K562 (cell line): ENCODE results near the gene LRFN4. TPM values are rescaled to one million over a fixed set of nuclear protein-coding genes. Genes with fewer than 3 reads are reported as not detected.

ENCODE experiments used
- ATAC-seq: fragments of 200-7000 bp; cut with Tn5 transposase; 3 replicates; pipeline ENCODE4 v1.9.1; 2020; ENCODE audit warnings: moderate library complexity
- BruUV-seq: library from RNA; stranded (reverse); fragments of 400-500 nt; replicated peaks from 2 replicates; lab custom pipeline; 2021; lab: Mats Ljungman, UMichigan
- CTCF ChIA-PET: fragments of 300-600 bp; formaldehyde crosslinking; extraction: SDS; loops from one replicate; lab custom pipeline; 2021; ENCODE audit warnings: low intra/inter-chr PET ratio; lab: Yijun Ruan, JAX
- POLR2A ChIA-PET: fragments of 300-600, 350-650 bp; sonication (Branson Sonifier 250); formaldehyde crosslinking; extraction: SDS; loops from one replicate; lab custom pipeline; 2021; ENCODE audit warnings: antibody characterized with exemption, inconsistent platforms; lab: Yijun Ruan, JAX
- DNase-seq, 4 experiments: peaks; one replicate each; pipeline versions ENCODE4 v3.0.0 to v3.0.0-alpha.2; 2011 to 2018; ENCODE audit warnings: low spot score in 3 of 4, mixed read lengths in 3 of 4; ENCODE audit errors: extremely low read depth in 1 of 4
- FAIRE-seq: peaks from 2 replicates; lab custom pipeline; 2011; peaks lifted over from hg19 to GRCh38; lab: Jason Lieb, UNC
- H2AFZ ChIP-seq: 2 replicates; pipeline ENCODE4 v1.6.0; 2011; ENCODE audit warnings: low read depth, low read length, control low read depth, inconsistent platforms
- H3K27ac ChIP-seq: fragments of 200-600 bp; 3 replicates; pipeline ENCODE4 v1.8.0; 2011; ENCODE audit warnings: low read depth, mild to moderate bottlenecking, control low read depth, inconsistent platforms, low read length, moderate library complexity, mixed read lengths; ENCODE audit errors: extremely low read depth
- H3K27me3 ChIP-seq, 2 experiments: fragments of 300-600 bp in 1 of 2; 2 replicates in 1 of 2; 3 replicates in 1 of 2; pipeline versions ENCODE4 v1.6.0 to v1.8.0; 2011; ENCODE audit warnings: inconsistent platforms in 2 of 2, low read length in 2 of 2, mild to moderate bottlenecking in 1 of 2, mixed read lengths in 1 of 2, moderate library complexity in 1 of 2; ENCODE audit not compliant: control insufficient read depth in 2 of 2, insufficient read depth in 2 of 2
- H3K36me3 ChIP-seq: fragments of 300-600 bp; 3 replicates; pipeline ENCODE4 v1.8.0; 2011; ENCODE audit warnings: mild to moderate bottlenecking, low read length, inconsistent platforms; ENCODE audit not compliant: control insufficient read depth, insufficient read depth
- H3K4me1 ChIP-seq, 2 experiments: fragments of 200-600 bp in 1 of 2; replicated peaks in 1 of 2; 2 replicates in 1 of 2; 3 replicates in 1 of 2; pipeline versions ENCODE4 v1.5.1 to v1.8.0; 2011; ENCODE audit warnings: inconsistent platforms in 2 of 2, low read length in 2 of 2, mild to moderate bottlenecking in 1 of 2, mixed read lengths in 1 of 2, moderate library complexity in 1 of 2; ENCODE audit not compliant: control insufficient read depth in 2 of 2, insufficient read depth in 2 of 2
- H3K4me2 ChIP-seq: 2 replicates; pipeline ENCODE4 v1.6.1; 2011; ENCODE audit warnings: low read length, control low read depth, inconsistent platforms, mixed read lengths; ENCODE audit not compliant: insufficient read depth
- H3K4me3 ChIP-seq: fragments of 200-600 bp; sonication (generic), shearing (Covaris generic); 2 replicates; pipeline ENCODE4 v1.5.1; 2016; ENCODE audit warnings: control low read depth, inconsistent platforms
- H3K79me2 ChIP-seq: fragments of 200-600 bp; 3 replicates; pipeline ENCODE4 v1.8.0; 2011; ENCODE audit warnings: low read length, inconsistent platforms; ENCODE audit not compliant: control insufficient read depth, insufficient read depth
- H3K9ac ChIP-seq, 2 experiments: 2 replicates each; pipeline versions ENCODE4 v1.6.0 to v1.6.1; 2011; ENCODE audit warnings: low read depth in 2 of 2, low read length in 2 of 2, control low read depth in 1 of 2, inconsistent platforms in 1 of 2, mild to moderate bottlenecking in 1 of 2, mixed read lengths in 1 of 2; ENCODE audit not compliant: insufficient read depth in 1 of 2
- H3K9me1 ChIP-seq: one replicate; pipeline ENCODE4 v1.6.0; 2011; ENCODE audit warnings: inconsistent platforms, mild to moderate bottlenecking, low read length, moderate library complexity; ENCODE audit not compliant: control insufficient read depth, insufficient read depth
- H3K9me3 ChIP-seq: replicated peaks from 2 replicates; pipeline ENCODE4 v1.5.1; 2011; ENCODE audit warnings: low read depth, low read length, inconsistent platforms; ENCODE audit not compliant: control insufficient read depth, insufficient read depth
- H4K20me1 ChIP-seq: replicated peaks from 2 replicates; pipeline ENCODE4 v1.6.1; 2011; ENCODE audit warnings: low read length, inconsistent platforms, mixed read lengths; ENCODE audit not compliant: control insufficient read depth, insufficient read depth
- CREM ChIP-seq: IDR thresholded peaks from 2 replicates; pipeline ENCODE4 v1.6.1; 2014; ENCODE audit warnings: antibody characterized with exemption, low read depth
- LEF1 ChIP-seq: fragments of 450-650 bp; IDR thresholded peaks from 2 replicates; pipeline ENCODE4 v1.6.1; 2016; ENCODE audit warnings: mild to moderate bottlenecking
- POLR2G ChIP-seq: fragments of 200-400 bp; formaldehyde crosslinking; IDR thresholded peaks from 2 replicates; pipeline ENCODE4 v1.6.1; 2017; ENCODE audit warnings: low read depth, mild to moderate bottlenecking, antibody characterized with exemption, low read length, moderate library complexity
- RBFOX2 ChIP-seq: fragments of 200-400 bp; formaldehyde crosslinking; IDR thresholded peaks from 2 replicates; pipeline ENCODE4 v1.6.1; 2017; ENCODE audit warnings: low read depth, mild to moderate bottlenecking, low read length, moderate library complexity
- RHOXF2B ChIP-seq: fragments of 250-450 bp; sonication (Bioruptor Pico); conservative IDR thresholded peaks from 2 replicates; pipeline ENCODE4 v1.5.1; 2021
- SNAPC5 ChIP-seq: fragments of 250-450 bp; sonication (Bioruptor Pico); IDR thresholded peaks from 2 replicates; pipeline ENCODE4 v1.8.0; 2021; ENCODE audit warnings: moderate library complexity, mild to moderate bottlenecking, inconsistent platforms
- TBL1XR1 ChIP-seq, 2 experiments: IDR thresholded peaks; 2 replicates each; pipeline ENCODE4 v1.6.1; 2012; ENCODE audit warnings: improper control_type of control experiment in 2 of 2, low read length in 2 of 2, mild to moderate bottlenecking in 1 of 2
- TGIF2 ChIP-seq: sonication (generic); formaldehyde crosslinking; IDR thresholded peaks from 2 replicates; pipeline ENCODE4 v1.8.1; 2022; ENCODE audit warnings: mild to moderate bottlenecking, missing genetic modification reagents, moderate library complexity
- YBX1 ChIP-seq: fragments of 450-650 bp; IDR thresholded peaks from 2 replicates; pipeline ENCODE4 v1.7.1; 2016; ENCODE audit warnings: mild to moderate bottlenecking
- ZC3H11A ChIP-seq: IDR thresholded peaks from 2 replicates; pipeline ENCODE4 v1.6.1; 2012; ENCODE audit warnings: low read depth, low read length, improper control_type of control experiment
- ZNF274 ChIP-seq: IDR thresholded peaks from 2 replicates; pipeline ENCODE4 v1.6.1; 2011; ENCODE audit warnings: low read depth, mild to moderate bottlenecking, low read length, moderate library complexity, borderline replicate concordance
- ZNF449 ChIP-seq: fragments of 250-450 bp; sonication (Bioruptor Pico); IDR thresholded peaks from 2 replicates; pipeline ENCODE4 v1.8.0; 2022; ENCODE audit warnings: moderate library complexity, mild to moderate bottlenecking, inconsistent platforms
- whole genome bisulfite sequencing: fragments of 100-300 bp; shearing (Covaris generic); methylation state at CpG from one replicate; pipeline ENCODE4 v1.1.6; 2016; ENCODE audit warnings: low coverage, mixed read lengths; ENCODE audit not compliant: insufficient coverage; ENCODE audit errors: missing lambda C conversion rate; 5-methylcytosine and 5-hydroxymethylcytosine counted together
- in situ Hi-C: fragments of 300-500 bp; cut with MboI; formaldehyde crosslinking; loops from 4 replicates; pipeline ENCODE4 v1.15.0; 2018; ENCODE audit warnings: inconsistent platforms, mixed read lengths
- intact Hi-C: fragments of 100-400 bp; cut with micrococcal nuclease; formaldehyde crosslinking; loops from 2 replicates; pipeline ENCODE4 v1.14.2; 2022
- polyA plus RNA-seq, 8 experiments: library from polyadenylated mRNA; depleted of rRNA in 4 of 8; stranded (reverse) in 5 of 8; unstranded in 3 of 8; fragments of >200 nt; fragmentation: Nextera tagmentation in 2 of 8; fragmentation: Illumina TruSeq in 1 of 8; extraction: Ambion mirVana in 2 of 8; extraction: Trizol in 1 of 8; gene quantifications; 2 replicates each; pipeline versions ENCODE4 v1.2.1 to v1.2.3, GENCODE V29; 2011 to 2014; ENCODE audit warnings: inconsistent platforms in 1 of 8, missing spikeins in 1 of 8
- total RNA-seq, 7 experiments: library from RNA; depleted of rRNA in 6 of 7; stranded (reverse); fragments of >200 nt in 6 of 7; fragmentation: Illumina TruSeq in 2 of 7; extraction: Trizol in 2 of 7; gene quantifications; 2 replicates each; pipeline versions ENCODE4 v1.2.1 to v1.2.3, GENCODE V29; 2011 to 2021; ENCODE audit warnings: low replicate concordance in 1 of 7

LRFN4 gene
- total and polyA plus RNA-seq, 9 of the 15 experiments (the other 6 are each of a cell fraction or from before 2014, with no cell fraction given) = 0.10 to 60.1 (median 6.7) TPM

- TF ChIP-seq LEF1 (no peak), YBX1 (no peak), TBL1XR1 (IDR thresholded peaks at IDR 0.05; ENCODE audit: low read length in 2 of 2) (no peak), SNAPC5 (CRISPR knock-in tag) (no peak), CREM (no peak), RHOXF2B (no peak), ZNF449 (CRISPR knock-in tag) (no peak), TGIF2 (CRISPR knock-in tag) (no peak)
Observed at GRCh38 chr11:66843776-66844495, 12.9 kb upstream of the LRFN4 start (continued).

GRCh38 chr11:66844496-66845142 is 12.2 kb upstream of the LRFN4 start:
- Histone ChIP-seq H3K4me2 (peak overlapping the region; percentile 99), H3K27me3 (no peaks in the 10 kb centered on the region), H3K9ac (peak overlapping the region; percentile 97 to 100), H2AFZ (no peak overlapping the region), H3K79me2 (peaks cover 48% of the 10 kb centered on the region), H3K4me3 (peak overlapping the region; percentile 99), H3K9me3 (no peaks in the 10 kb centered on the region), H3K9me1 (no peaks in the 10 kb centered on the region), H3K27ac (no peak overlapping the region), H3K36me3 (peaks cover 55% of the 10 kb centered on the region; the same call in 2 of the 3 replicates), H3K4me1 (peaks cover 36 to 48% of the 10 kb centered on the region in 2 experiments), H4K20me1 (no peaks in the 10 kb centered on the region)
- TF ChIP-seq RBFOX2 = peak; percentile 56
- no peak for TF ChIP-seq ZNF274
- TF ChIP-seq ZC3H11A = no peak
- peak; percentile 68 for TF ChIP-seq POLR2G
- DNase-seq (no peak), ATAC-seq (no peak), FAIRE-seq (no peak)
- CTCF ChIA-PET = no interaction called here
- 87% methylated on average over 6 of the region's 12 CpGs for WGBS
- POLR2A ChIA-PET = interaction anchor here (0.6 to 5.3 kb wide), 8 partner anchors 9 to 464 kb away, joined by 3 to 58 read pairs (median 4); no protein-coding TSS in a partner anchor
- no TSS peak for BruUV-seq
- in situ Hi-C loops (no loop called here), intact Hi-C loops (loop anchor here (5.0 kb wide), 1 partner anchor 133 kb away; the partner anchor contains the start of gene C11orf86)
